ENCODE results near the gene GPR27.

GRCh38 chr3:71722693-71723092 is 31.0 kb upstream of the GPR27 start:
- TF ChIP-seq EZH2 (IDR thresholded peaks at IDR 0.05; ENCODE audit: low read depth) (no peak), CTCF (conservative IDR thresholded peaks at IDR 0.05) (no peak)

All from PC-9 (cell line).